Measurements from ENCODE around the gene LCOR. TPM values are rescaled to one million over a fixed set of nuclear protein-coding genes. Genes with fewer than 3 reads are reported as not detected.
"Not testable (repeated sequence)": the region's sequence is repeated elsewhere in the genome, so short reads cannot be mapped to it uniquely, and the experiment has no call there.

Gene LCOR
- total RNA-seq, 1 donor from 2014 or later = 39.5 TPM

DNA sequence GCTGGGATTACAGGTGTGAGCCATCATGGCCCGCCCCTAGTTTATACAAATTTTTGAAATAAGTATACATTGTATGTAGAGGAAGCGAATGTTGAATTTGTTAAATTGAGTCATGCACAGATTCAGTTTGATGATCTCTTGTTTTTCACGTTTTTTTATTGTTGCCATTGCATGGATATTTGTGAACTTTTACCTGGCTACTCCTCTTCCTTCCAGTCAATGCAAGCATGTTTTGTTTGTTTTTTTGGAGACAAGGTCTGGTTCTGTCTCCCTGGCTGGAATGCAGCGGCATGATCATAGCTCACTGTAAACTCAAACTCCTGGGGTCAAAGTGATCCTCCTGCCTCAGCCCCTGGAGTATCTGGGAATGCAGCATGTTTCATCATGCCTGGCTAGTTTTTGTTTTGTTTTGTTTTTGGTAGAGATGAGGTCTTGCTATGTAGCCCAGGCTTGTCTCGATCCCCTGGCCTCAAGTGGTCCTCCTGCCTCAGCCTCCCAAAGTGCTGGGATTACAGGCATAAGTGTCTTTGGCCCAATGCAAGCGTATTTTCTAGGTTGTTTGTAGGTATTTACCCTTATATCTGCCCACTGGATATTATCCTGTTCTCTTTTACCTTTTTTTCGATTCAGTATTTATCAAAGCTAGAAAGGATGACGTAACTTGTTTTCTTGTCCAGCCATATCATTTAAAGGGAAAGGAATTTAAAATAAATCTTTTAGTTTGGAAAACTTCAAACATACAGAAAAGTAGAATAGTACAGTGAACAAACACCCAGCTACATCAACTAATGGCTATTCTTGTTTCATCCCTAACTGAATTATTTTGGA, 11.0 kb downstream of the LCOR start:
- H3K36me3 ChIP-seq = no peaks in the 10 kb centered on the region
- peaks cover 7% of the 10 kb centered on the region for H3K4me1 ChIP-seq
- H3K9me3 ChIP-seq = no peaks in the 10 kb centered on the region
- H3K27ac ChIP-seq = no peak overlapping the region
- intact Hi-C loops (cut with DNase I) = no loop called here
- no peaks in the 10 kb centered on the region for H3K27me3 ChIP-seq
- no peak for DNase-seq
- TF ChIP-seq, protein P1, sequence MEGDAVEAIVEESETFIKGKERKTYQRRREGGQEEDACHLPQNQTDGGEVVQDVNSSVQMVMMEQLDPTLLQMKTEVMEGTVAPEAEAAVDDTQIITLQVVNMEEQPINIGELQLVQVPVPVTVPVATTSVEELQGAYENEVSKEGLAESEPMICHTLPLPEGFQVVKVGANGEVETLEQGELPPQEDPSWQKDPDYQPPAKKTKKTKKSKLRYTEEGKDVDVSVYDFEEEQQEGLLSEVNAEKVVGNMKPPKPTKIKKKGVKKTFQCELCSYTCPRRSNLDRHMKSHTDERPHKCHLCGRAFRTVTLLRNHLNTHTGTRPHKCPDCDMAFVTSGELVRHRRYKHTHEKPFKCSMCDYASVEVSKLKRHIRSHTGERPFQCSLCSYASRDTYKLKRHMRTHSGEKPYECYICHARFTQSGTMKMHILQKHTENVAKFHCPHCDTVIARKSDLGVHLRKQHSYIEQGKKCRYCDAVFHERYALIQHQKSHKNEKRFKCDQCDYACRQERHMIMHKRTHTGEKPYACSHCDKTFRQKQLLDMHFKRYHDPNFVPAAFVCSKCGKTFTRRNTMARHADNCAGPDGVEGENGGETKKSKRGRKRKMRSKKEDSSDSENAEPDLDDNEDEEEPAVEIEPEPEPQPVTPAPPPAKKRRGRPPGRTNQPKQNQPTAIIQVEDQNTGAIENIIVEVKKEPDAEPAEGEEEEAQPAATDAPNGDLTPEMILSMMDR (IDR thresholded peaks at IDR 0.05) = no peak
- H3K4me3 ChIP-seq = no peak overlapping the region
- ATAC-seq = no peak

DNA sequence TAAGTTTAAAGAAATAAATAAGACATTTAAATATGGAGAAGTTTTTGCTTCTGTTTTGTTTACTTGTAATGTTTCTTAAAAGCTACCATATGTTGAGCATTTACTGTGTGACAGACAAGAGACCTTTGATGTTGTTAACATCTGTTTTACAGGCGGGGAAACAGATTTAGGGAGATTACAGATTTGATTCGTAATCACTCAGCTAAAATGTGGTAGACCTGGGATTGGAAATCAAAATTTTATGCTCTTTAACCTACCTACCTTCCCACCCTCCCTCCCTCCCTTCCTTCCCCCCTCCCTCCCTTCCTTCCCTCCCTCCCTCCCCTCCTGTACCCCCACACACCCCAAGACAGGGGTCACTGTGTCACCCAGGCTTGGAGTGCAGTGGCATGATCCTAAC, 11.7 kb downstream of the LCOR start:
- no peak for DNase-seq
- intact Hi-C loops (cut with DNase I) = no loop called here
- no peak overlapping the region for H3K27ac ChIP-seq
- no peaks in the 10 kb centered on the region for H3K9me3 ChIP-seq
- ATAC-seq = no peak
- TF ChIP-seq, protein P1 (IDR thresholded peaks at IDR 0.05) = no peak
- peaks cover 7% of the 10 kb centered on the region for H3K4me1 ChIP-seq
- no peak overlapping the region for H3K4me3 ChIP-seq
- no peaks in the 10 kb centered on the region for H3K36me3 ChIP-seq
- H3K27me3 ChIP-seq = no peaks in the 10 kb centered on the region

DNA sequence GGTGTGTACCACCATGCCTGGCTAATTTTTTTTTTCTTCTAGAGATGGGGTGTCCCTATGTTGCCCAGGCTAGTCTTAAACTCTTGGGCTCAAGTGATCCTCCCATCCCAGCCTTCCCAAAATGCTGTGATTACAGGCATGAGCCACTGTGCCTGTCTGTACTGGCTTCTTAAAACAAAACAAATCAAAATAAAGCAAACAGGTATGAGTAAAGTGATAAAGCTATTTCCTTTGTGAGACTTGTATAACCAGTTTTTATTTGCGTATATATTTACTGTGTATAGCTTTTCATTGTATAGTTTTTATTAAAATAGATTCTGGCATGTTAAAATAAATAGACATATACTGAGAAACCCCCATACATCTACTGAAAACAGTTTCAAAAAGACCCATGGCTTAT, 14.3 kb downstream of the LCOR start:
- ATAC-seq (no peak), DNase-seq (no peak)
- TF ChIP-seq, protein P1 (IDR thresholded peaks at IDR 0.05) = no peak
- Histone ChIP-seq H3K27me3 (no peaks in the 10 kb centered on the region), H3K4me1 (peaks cover 17% of the 10 kb centered on the region), H3K4me3 (no peak overlapping the region), H3K9me3 (no peaks in the 10 kb centered on the region), H3K27ac (no peak overlapping the region), H3K36me3 (no peaks in the 10 kb centered on the region)
- intact Hi-C loops (cut with DNase I) = no loop called here

DNA sequence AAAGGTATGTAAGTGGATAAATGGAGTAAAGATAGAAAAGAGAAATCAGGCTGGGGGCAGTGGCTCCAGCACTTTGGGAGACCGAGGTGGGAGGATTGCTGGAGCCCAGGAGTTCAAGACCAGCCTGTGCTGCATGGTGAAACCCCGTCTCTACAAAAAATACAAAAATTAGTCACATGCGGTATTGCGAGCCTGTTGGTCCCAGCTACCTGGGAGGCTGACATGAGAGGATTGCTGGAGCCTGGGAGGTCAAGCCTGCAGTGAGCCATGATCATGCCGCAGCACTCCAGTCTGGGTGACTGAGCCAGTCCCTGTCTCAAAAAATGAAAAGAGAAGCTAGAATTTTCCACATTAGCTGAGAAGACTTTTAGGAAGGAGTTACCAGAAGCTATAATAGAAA, 14.8 kb downstream of the LCOR start:
- H3K9me3 ChIP-seq = no peaks in the 10 kb centered on the region
- no peak overlapping the region for H3K27ac ChIP-seq
- DNase-seq = peak; percentile 34
- H3K4me1 ChIP-seq = peaks cover 18% of the 10 kb centered on the region
- H3K36me3 ChIP-seq = no peaks in the 10 kb centered on the region
- intact Hi-C loops (cut with DNase I) = no loop called here
- no peaks in the 10 kb centered on the region for H3K27me3 ChIP-seq
- ATAC-seq = no peak
- TF ChIP-seq, protein P1 (IDR thresholded peaks at IDR 0.05) = no peak
- no peak overlapping the region for H3K4me3 ChIP-seq

DNA sequence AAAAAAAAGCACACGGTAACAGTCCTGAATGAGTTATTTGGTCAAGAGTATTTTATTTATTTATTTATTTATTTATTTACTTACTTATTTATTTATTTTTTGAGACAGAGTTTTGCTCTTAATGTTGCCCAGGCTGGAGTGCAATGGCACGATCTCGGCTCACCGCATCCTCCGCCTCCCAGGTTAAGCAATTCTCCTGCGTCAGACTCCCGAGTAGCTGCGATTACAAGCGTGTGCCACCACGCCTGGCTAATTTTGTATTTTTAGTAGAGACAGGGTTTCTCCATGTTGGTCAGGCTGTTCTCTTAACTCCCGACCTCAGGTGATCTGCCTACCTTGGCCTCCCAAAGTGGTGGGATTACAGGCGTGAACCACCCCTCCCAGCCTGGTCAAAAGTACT, 15.3 kb downstream of the LCOR start:
- intact Hi-C loops (cut with DNase I); H3K27ac ChIP-seq: not testable (repeated sequence)

DNA sequence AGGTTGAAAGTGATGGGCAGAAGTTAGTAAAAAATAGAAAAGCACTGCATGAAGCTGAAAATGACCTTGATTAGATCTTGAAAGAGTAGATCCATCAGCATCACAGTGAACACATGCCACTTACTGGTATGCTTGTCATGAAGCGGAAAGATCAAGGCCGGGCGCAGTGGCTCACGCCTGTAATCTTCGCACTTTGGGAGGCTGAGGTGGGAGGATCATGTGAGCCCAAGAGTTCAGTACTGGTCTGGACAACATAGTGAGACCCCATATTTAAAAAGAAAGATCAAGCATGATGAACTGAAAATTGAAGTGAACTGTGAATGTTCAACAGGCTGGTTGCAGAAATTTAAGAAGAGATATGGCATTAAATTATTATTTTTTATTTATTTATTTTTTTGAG, 18.0 kb downstream of the LCOR start:
- no peak for ATAC-seq
- Histone ChIP-seq H3K9me3 (no peaks in the 10 kb centered on the region), H3K36me3 (no peaks in the 10 kb centered on the region), H3K4me3 (no peak overlapping the region), H3K27me3 (no peaks in the 10 kb centered on the region), H3K4me1 (peaks cover 12% of the 10 kb centered on the region), H3K27ac (no peak overlapping the region)
- TF ChIP-seq, protein P1 (IDR thresholded peaks at IDR 0.05) = no peak
- intact Hi-C loops (cut with DNase I) = no loop called here
- no peak for DNase-seq

More for the DNA sequence above, 15.3 kb downstream of the LCOR start:
- H3K4me1 ChIP-seq = peaks cover 18% of the 10 kb centered on the region
- H3K36me3 ChIP-seq, H3K4me3 ChIP-seq, ATAC-seq, H3K9me3 ChIP-seq, DNase-seq, H3K27me3 ChIP-seq: not testable (repeated sequence)

Data from upper lobe of right lung (tissue), 1 donor.